WI38 (cell line): ENCODE data around the gene CAPN9.

ENCODE experiments used
- H3K4me3 ChIP-seq: 2 replicates; pipeline ENCODE4 v1.5.1; 2011; ENCODE audit warnings: low read depth, mild to moderate bottlenecking, control low read depth, low read length
- CTCF ChIP-seq: IDR thresholded peaks from 2 replicates; pipeline ENCODE4 v1.5.1; 2012; ENCODE audit warnings: low read depth, mild to moderate bottlenecking, control low read depth, low read length

The CAPN9 gene

GRCh38 chr1:230728710-230729392 is 18.3 kb upstream of the CAPN9 start:
- no peak for TF ChIP-seq CTCF
- H3K4me3 ChIP-seq = no peak overlapping the region

- no peak for TF ChIP-seq CTCF
Measured at GRCh38 chr1:230730977-230731376, 16.2 kb upstream of the CAPN9 start.

GRCh38 chr1:230735447-230735846 is 11.7 kb upstream of the CAPN9 start:
- no peak for TF ChIP-seq CTCF
- no peak overlapping the region for H3K4me3 ChIP-seq

More at GRCh38 chr1:230730977-230731376, 16.2 kb upstream of the CAPN9 start:
- no peak overlapping the region for H3K4me3 ChIP-seq

- H3K4me3 ChIP-seq = no peak overlapping the region
- TF ChIP-seq CTCF = no peak
Measured at GRCh38 chr1:230737622-230738262, 9.4 kb upstream of the CAPN9 start.

GRCh38 chr1:230739564-230740290 is 7.5 kb upstream of the CAPN9 start:
- H3K4me3 ChIP-seq = no peak overlapping the region
- no peak for TF ChIP-seq CTCF

- no peak overlapping the region for H3K4me3 ChIP-seq
- TF ChIP-seq CTCF = no peak
Measured at GRCh38 chr1:230743899-230744298, 3.3 kb upstream of the CAPN9 start.

GRCh38 chr1:230744382-230744781 is 2.8 kb upstream of the CAPN9 start:
- no peak for TF ChIP-seq CTCF
- no peak overlapping the region for H3K4me3 ChIP-seq
